Posterior vena cava (tissue), 2 donors: Measurements from ENCODE around the gene TNPO2. TPM values are rescaled to one million over a fixed set of nuclear protein-coding genes. Genes with fewer than 3 reads are reported as not detected.

Experiments used
- DNase-seq: peaks from one replicate; pipeline ENCODE4 v3.0.0-alpha.2; 2020; ENCODE audit warnings: low spot score
- intact Hi-C, 2 donors: fragments of 100-400 bp; cut with DNase I; formaldehyde crosslinking; loops; one replicate each; pipeline versions ENCODE4 v1.14.1 to v1.14.2; 2022 to 2023
- long read RNA-seq, 2 donors: library from polyadenylated mRNA; unstranded; transcript quantifications; one replicate each; pipeline ENCODE4 v2.0.0, GENCODE V29; 2020 to 2021
- total RNA-seq, 2 donors: library from RNA; stranded (reverse); fragmentation: NEBNext Ultra II Directional; extraction: Animal tissue kit (Norgen Biotek cat#: 25700); gene quantifications; one replicate each; pipeline ENCODE4 v1.2.1, GENCODE V29; 2021
- donor health status: DM: yes; HTN: yes; CAD: no.
- donor health status: DM: yes; HTN: yes; CAD: no.

TNPO2 gene
- 10 to 100 TPM; 57.5 to 59.2 TPM for total RNA-seq
- long read RNA-seq, donor 1, partial matches to known transcripts, result 3 of 8 reads
- long read RNA-seq, donor 1, other reads (novel, unspliced or antisense), result 5 of 8 reads
- long read RNA-seq, donor 2, partial matches to known transcripts, result 3 of 12 reads
- long read RNA-seq, donor 2, other reads (novel, unspliced or antisense), result 9 of 12 reads

- intact Hi-C loops, result no loop called here
- no peak for DNase-seq
These were observed at the start of gene TNPO2 for GRCh38 chr19:12723641-12724426. TSS of gene TNPO2 (minus strand) at chr19:12723932. CDS start at chr19:12720977, 2,955 bp downstream.

DNA sequence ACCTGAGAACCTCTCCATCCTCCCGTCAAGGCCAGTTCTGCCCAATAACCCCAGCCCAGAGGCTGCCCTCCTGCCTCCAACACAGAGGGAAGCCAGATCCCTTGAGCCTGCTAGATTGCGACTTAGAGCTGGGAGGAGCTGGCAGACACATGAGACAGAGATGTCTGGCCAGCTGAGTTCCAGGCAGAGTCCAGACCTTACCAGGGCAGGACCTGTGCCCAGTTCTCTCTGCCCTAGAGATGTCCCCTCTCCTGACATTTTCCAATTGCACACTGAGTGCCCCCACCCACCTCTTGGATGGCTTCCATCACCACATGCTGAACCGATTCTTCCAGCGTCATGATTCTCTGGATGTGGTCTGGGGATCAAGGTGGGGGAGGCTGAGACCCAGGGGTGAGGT lies 48.6 kb upstream of the TNPO2 start:
- DNase-seq, result peak; percentile 87
- intact Hi-C loops, result no loop called here

GRCh38 chr19:12770922-12771321 lies 47.2 kb upstream of the TNPO2 start:
- intact Hi-C loops, result no loop called here

GRCh38 chr19:12769689-12770088 lies 46.0 kb upstream of the TNPO2 start:
- no peak for DNase-seq
- intact Hi-C loops, result loop anchor here in 1 of 2 donors (5.0 kb wide), 2 partner anchors 33 to 78 kb away; partner anchors contain the start of genes PRDX2 and THSD8

More at GRCh38 chr19:12770922-12771321, 47.2 kb upstream of the TNPO2 start:
- DNase-seq, result no peak

DNA sequence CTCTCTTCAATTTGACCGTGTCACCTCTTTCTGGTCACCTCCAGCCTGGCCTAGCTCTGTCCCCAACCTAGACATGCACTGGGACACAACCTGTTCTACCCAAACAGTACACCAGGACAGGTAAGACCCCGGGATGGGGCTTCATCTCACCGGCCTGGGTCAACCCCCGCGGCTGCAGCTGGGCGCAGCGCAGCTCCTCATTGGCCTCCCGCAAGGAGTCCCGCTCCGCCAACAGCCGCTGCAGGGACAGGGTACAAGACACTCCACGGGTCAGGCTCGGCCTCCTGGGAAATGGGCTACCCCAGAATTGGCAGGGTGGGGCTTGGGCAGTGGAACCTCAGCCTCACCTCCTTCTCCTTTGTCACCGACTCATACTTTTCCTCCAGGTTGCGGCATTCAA lies 43.9 kb upstream of the TNPO2 start:
- intact Hi-C loops, result loop anchor here in 1 of 2 donors (5.0 kb wide), 2 partner anchors 35 to 80 kb away; partner anchors contain the start of genes PRDX2 and THSD8
- DNase-seq, result no peak

- intact Hi-C loops, result loop anchor here in 1 of 2 donors (5.0 kb wide), 2 partner anchors 35 to 80 kb away; partner anchors contain the start of genes PRDX2 and THSD8
- DNase-seq, result no peak
These were observed 43.4 kb upstream of the TNPO2 start for GRCh38 chr19:12767150-12767549.

DNA sequence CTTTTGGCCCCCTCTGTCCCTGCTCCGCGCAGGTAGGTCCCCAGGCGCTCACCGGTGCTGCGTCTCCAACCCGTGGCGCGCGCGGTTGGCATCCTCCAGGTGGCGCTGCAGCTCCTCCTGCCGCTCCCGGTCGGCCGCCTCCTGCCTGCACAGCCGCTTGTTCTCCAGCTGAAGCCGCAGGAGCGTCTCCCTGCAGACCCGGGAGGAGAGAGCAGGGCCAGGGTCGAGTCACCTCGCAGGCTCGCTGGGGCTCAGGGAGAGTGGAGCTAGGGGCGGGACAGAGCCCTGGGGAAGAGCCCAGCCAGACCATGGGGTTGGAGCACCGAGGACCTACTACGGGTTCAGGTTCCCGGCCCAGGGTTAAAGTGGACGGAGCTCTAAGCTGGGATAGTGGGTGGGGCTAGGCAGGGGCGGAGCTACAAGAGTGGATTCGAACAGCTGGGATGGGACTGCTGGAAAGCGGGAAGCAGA lies 42.4 kb upstream of the TNPO2 start:
- DNase-seq, result peak; percentile 96
- intact Hi-C loops, result loop anchor here in 1 of 2 donors (5.0 kb wide), 2 partner anchors 36 to 81 kb away; partner anchors contain the start of genes PRDX2 and THSD8

DNA sequence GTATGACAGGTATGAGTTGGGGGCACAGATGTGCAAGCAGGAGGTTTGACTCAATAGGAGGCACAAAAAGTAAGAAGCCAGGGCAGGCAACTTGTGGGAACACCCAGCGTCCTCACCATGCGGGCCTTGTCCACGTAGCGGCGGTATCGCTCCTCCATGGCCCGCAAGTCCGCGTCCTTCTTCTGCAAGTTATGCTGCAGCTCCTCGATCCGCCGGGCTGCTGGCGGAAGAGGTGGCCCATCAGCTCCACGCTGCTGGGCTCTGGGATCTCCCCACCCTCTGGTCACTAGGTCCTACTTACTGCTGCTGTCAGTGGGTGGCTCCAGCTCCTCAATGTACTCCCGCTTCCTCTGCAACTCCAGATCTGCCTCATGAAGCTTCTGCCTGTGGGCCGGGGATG lies 41.0 kb upstream of the TNPO2 start:
- intact Hi-C loops, result loop anchor here (5.0 kb wide), 3 partner anchors 33 to 83 kb away; partner anchors contain the start of genes PRDX2 (in 1 of the 2) and THSD8 (in 1 of the 2)
- DNase-seq, result no peak

GRCh38 chr19:12763100-12763499 lies 39.4 kb upstream of the TNPO2 start:
- DNase-seq, result no peak
- intact Hi-C loops, result loop anchor here in 1 of 2 donors (5.0 kb wide), 2 partner anchors 34 to 84 kb away; no protein-coding TSS in a partner anchor

GRCh38 chr19:12759686-12760085 lies 36.0 kb upstream of the TNPO2 start:
- no peak for DNase-seq
- intact Hi-C loops, result loop anchor here in 1 of 2 donors (5.0 kb wide), 2 partner anchors 38 to 88 kb away; no protein-coding TSS in a partner anchor

GRCh38 chr19:12757544-12758274 lies 34.0 kb upstream of the TNPO2 start:
- intact Hi-C loops, result no loop called here
- peak; percentile 93 for DNase-seq

- DNase-seq, result no peak
- intact Hi-C loops, result no loop called here
These were observed 32.6 kb upstream of the TNPO2 start for GRCh38 chr19:12756150-12756883.

GRCh38 chr19:12754465-12755196 lies 30.9 kb upstream of the TNPO2 start:
- intact Hi-C loops, result no loop called here
- DNase-seq, result no peak

DNA sequence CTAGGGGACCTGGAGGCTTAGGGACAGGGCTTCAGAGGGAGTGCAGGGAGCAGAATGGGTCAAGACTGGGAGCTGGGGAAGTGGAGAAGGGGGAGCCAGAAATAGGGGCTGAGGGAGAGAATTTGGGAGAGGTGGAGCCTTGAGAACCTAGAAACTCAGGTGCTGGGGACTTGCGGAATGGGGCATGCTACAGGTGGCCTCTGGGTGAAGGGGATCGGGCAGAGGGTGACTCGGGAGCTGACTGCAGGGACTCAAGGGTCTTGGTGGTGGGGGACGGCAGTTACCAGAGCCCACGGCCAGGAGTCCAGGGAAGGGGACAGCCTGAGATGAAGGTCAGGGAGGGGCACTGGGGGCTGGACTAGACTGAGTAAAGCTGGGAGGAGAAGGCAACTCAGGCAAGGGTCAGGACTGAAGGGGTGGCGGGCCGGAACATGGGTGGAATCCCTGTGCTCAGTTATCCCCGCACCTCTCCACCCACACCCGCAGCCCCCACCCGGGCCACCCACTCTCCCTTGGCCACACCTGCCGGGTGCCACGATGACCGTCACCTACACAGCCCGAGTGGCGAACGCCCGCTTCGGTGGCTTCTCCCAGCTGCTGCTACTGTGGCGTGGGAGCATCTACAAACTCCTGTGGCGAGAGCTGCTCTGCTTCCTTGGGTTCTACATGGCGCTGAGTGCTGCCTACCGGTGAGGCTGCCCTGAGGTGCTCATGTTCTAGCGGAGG lies 28.5 kb upstream of the TNPO2 start:
- intact Hi-C loops, result no loop called here
- DNase-seq, result no peak

- intact Hi-C loops, result no loop called here
These were observed 27.9 kb upstream of the TNPO2 start, which contains the start of gene BEST2 for GRCh38 chr19:12751635-12752034. TSS of gene BEST2 (plus strand) at chr19:12751791. CDS start at chr19:12752593, 802 bp downstream.

DNA sequence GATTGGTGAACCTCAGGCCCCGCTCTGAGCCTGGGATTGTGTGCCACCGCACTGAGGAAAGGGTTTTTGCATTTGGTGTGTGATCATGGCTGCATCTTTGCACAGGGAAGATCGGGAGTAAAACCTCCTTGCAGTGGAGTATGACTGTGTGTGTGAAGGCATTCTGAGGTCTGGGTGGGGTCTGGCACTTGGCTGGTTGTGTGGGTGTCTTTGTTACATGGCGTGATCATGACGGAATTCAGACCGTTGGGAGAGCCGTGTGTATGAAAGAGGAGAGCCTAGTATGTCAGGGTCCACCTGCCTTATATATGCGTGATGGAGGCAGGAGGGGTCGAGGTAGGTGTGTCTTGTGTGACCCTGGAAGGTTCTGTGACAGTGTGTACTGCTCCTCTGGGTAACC lies 27.1 kb upstream of the TNPO2 start:
- DNase-seq, result no peak
- intact Hi-C loops, result no loop called here

More at GRCh38 chr19:12751635-12752034, 27.9 kb upstream of the TNPO2 start, which contains the start of gene BEST2:
- no peak for DNase-seq

DNA sequence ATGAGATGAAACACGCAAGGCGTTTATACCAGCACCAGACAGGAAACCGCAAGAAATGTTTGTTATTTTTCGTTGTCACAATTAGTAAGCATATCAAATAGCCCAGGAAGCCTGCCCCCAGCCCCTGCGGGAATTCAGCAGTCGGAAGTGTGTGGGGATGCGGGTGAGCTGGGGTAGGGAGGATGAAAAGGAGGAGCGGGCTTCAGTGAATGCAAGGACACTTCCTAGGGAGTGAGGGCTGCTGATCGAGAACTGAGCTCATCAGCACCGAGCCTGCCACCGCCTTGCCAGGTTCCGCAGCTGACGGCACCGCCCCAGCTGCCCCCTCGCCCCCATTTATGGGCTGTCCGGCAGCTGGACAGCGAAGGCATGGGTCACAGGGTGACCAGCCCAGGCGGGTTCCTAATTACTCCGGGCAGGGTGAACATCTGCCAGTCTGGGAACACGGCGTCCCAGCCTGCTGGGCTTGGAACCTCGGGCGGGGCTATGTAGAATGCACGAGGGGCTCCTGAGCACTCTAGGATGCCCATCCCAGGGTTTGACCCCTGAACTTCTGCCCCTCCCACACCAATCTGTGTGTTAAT lies 26.3 kb upstream of the TNPO2 start:
- no peak for DNase-seq
- intact Hi-C loops, result no loop called here
